HG02623 (cell line): ENCODE results near the gene MDP1.
A peak's percentile ranks its signal among the peaks of the same experiment; 100 is the strongest.

Source experiments
- ATAC-seq: cut with Tn5 transposase; IDR thresholded peaks from one replicate; pipeline ENCODE4 v1.9.1; 2021; ENCODE audit warnings: moderate library complexity; ENCODE audit not compliant: unreplicated experiment

The MDP1 gene

GRCh38 chr14:24215495-24216344 is at the start of gene MDP1:
Gene MDP1 (minus strand): TSS chr14:24216066. CDS start chr14:24215955, 111 bp downstream.
- peak; percentile 65 for ATAC-seq

- no peak for ATAC-seq
Measured at GRCh38 chr14:24264298-24264697, 48.4 kb upstream of the MDP1 start.

GRCh38 chr14:24263848-24264247 is 48.0 kb upstream of the MDP1 start:
- ATAC-seq, result no peak

GRCh38 chr14:24262821-24263733 is 47.2 kb upstream of the MDP1 start, which contains the start of gene TGM1:
Gene TGM1 (minus strand): TSS chr14:24263177. CDS start chr14:24262352, 825 bp downstream.
- no peak for ATAC-seq

GRCh38 chr14:24261969-24262327 is 46.1 kb upstream of the MDP1 start:
- no peak for ATAC-seq

- no peak for ATAC-seq
Measured at GRCh38 chr14:24261256-24261968, 45.5 kb upstream of the MDP1 start.

GRCh38 chr14:24260780-24261157 is 44.9 kb upstream of the MDP1 start:
- ATAC-seq, result no peak

- ATAC-seq, result no peak
Measured at GRCh38 chr14:24260026-24260779, 44.3 kb upstream of the MDP1 start.

GRCh38 chr14:24259282-24260025 is 43.6 kb upstream of the MDP1 start:
- no peak for ATAC-seq

GRCh38 chr14:24258548-24259265 is 42.8 kb upstream of the MDP1 start:
- no peak for ATAC-seq

GRCh38 chr14:24258119-24258518 is 42.3 kb upstream of the MDP1 start:
- no peak for ATAC-seq

- no peak for ATAC-seq
Measured at GRCh38 chr14:24256960-24257359, 41.1 kb upstream of the MDP1 start.

- no peak for ATAC-seq
Measured at GRCh38 chr14:24255931-24256711, 40.3 kb upstream of the MDP1 start.

- ATAC-seq, result no peak
Measured at GRCh38 chr14:24255438-24255837, 39.6 kb upstream of the MDP1 start.

- ATAC-seq, result no peak
Measured at GRCh38 chr14:24254630-24255392, 38.9 kb upstream of the MDP1 start.

GRCh38 chr14:24253936-24254335 is 38.1 kb upstream of the MDP1 start:
- no peak for ATAC-seq

- no peak for ATAC-seq
Measured at GRCh38 chr14:24252289-24253124, 36.6 kb upstream of the MDP1 start.
